H9 (cell line): Measurements from ENCODE around the gene USP3. TPM values are rescaled to one million over a fixed set of nuclear protein-coding genes. Genes with fewer than 3 reads are reported as not detected.

Experiments
- DNase-seq: peaks from one replicate; pipeline ENCODE4 v3.0.0-alpha.2; 2017
- H2AFZ ChIP-seq: one replicate; pipeline ENCODE4 v1.6.1; 2013; ENCODE audit warnings: mild to moderate bottlenecking, low read length, control low read depth, moderate library complexity
- H2AK5ac ChIP-seq: 2 replicates; pipeline ENCODE4 v1.6.1; 2013; ENCODE audit warnings: low read length, control low read depth, mixed read lengths; ENCODE audit not compliant: insufficient read length
- H2BK120ac ChIP-seq: one replicate; pipeline ENCODE4 v1.6.1; 2013; ENCODE audit warnings: low read depth, mild to moderate bottlenecking, low read length, control low read depth, inconsistent platforms; ENCODE audit not compliant: poor library complexity, severe bottlenecking
- H2BK12ac ChIP-seq: 2 replicates; pipeline ENCODE4 v1.6.1; 2013; ENCODE audit warnings: low read length, control low read depth, mixed read lengths, low read depth; ENCODE audit not compliant: insufficient read length
- H2BK15ac ChIP-seq: 2 replicates; pipeline ENCODE4 v1.6.1; 2013; ENCODE audit warnings: low read depth, low read length, control low read depth
- H2BK20ac ChIP-seq: one replicate; pipeline ENCODE4 v1.6.1; 2013; ENCODE audit warnings: low read depth, mild to moderate bottlenecking, low read length, control low read depth, inconsistent platforms; ENCODE audit not compliant: poor library complexity, severe bottlenecking
- H2BK5ac ChIP-seq: 2 replicates; pipeline ENCODE4 v1.6.1; 2013; ENCODE audit warnings: low read length, control low read depth, mixed read lengths; ENCODE audit not compliant: insufficient read length
- H3K14ac ChIP-seq: 2 replicates; pipeline ENCODE4 v1.6.1; 2013; ENCODE audit warnings: low read length, control low read depth; ENCODE audit not compliant: insufficient read depth
- H3K18ac ChIP-seq: 2 replicates; pipeline ENCODE4 v1.6.1; 2013; ENCODE audit warnings: low read depth, mild to moderate bottlenecking, mixed read lengths, low read length, control low read depth; ENCODE audit not compliant: insufficient read length
- H3K23ac ChIP-seq: 2 replicates; pipeline ENCODE4 v1.6.1; 2013; ENCODE audit warnings: low read length, control low read depth, mixed read lengths, low read depth; ENCODE audit not compliant: insufficient read length
- H3K23me2 ChIP-seq: 2 replicates; pipeline ENCODE4 v1.6.1; 2013; ENCODE audit warnings: low read depth, mild to moderate bottlenecking, mixed read lengths, low read length, control low read depth; ENCODE audit not compliant: insufficient read length, poor library complexity, severe bottlenecking
- H3K27ac ChIP-seq: 2 replicates; pipeline ENCODE4 v1.5.1; 2013; ENCODE audit warnings: low read length, control low read depth, mixed read lengths, low read depth; ENCODE audit not compliant: insufficient read length
- H3K27me3 ChIP-seq: 2 replicates; pipeline ENCODE4 v1.6.1; 2013; ENCODE audit warnings: low read length, control low read depth, inconsistent platforms; ENCODE audit not compliant: insufficient read depth
- H3K4ac ChIP-seq: 2 replicates; pipeline ENCODE4 v1.6.1; 2013; ENCODE audit warnings: low read depth, mild to moderate bottlenecking, control low read depth, inconsistent platforms, low read length, moderate library complexity
- H3K4me1 ChIP-seq: 2 replicates; pipeline ENCODE4 v1.6.1; 2013; ENCODE audit warnings: low read length, control low read depth, inconsistent platforms; ENCODE audit not compliant: insufficient read depth
- H3K4me2 ChIP-seq: 2 replicates; pipeline ENCODE4 v1.6.1; 2013; ENCODE audit warnings: low read length, control low read depth, mixed read lengths; ENCODE audit not compliant: insufficient read length, insufficient read depth
- H3K56ac ChIP-seq: 2 replicates; pipeline ENCODE4 v1.6.1; 2013; ENCODE audit warnings: low read depth, mild to moderate bottlenecking, mixed read lengths, low read length, control low read depth; ENCODE audit not compliant: insufficient read length
- H3K79me1 ChIP-seq: 2 replicates; pipeline ENCODE4 v1.6.1; 2013; ENCODE audit warnings: low read depth, mild to moderate bottlenecking, moderate library complexity, low read length, control low read depth, inconsistent platforms; ENCODE audit not compliant: insufficient read depth, poor library complexity, severe bottlenecking
- H3K79me2 ChIP-seq: 2 replicates; pipeline ENCODE4 v1.6.1; 2013; ENCODE audit warnings: low read length, control low read depth, inconsistent platforms; ENCODE audit not compliant: insufficient read depth
- H3K9ac ChIP-seq: 2 replicates; pipeline ENCODE4 v1.6.1; 2013; ENCODE audit warnings: low read length, control low read depth, mixed read lengths; ENCODE audit not compliant: insufficient read length; ENCODE audit errors: extremely low read depth
- H3K9me3 ChIP-seq: one replicate; pipeline ENCODE4 v1.6.1; 2013; ENCODE audit warnings: low read depth, low read length, inconsistent platforms; ENCODE audit not compliant: control insufficient read depth
- H3T11ph ChIP-seq: one replicate; pipeline ENCODE4 v1.6.1; 2013; ENCODE audit warnings: mild to moderate bottlenecking, low read length, control low read depth, inconsistent platforms
- H4K20me1 ChIP-seq: one replicate; pipeline ENCODE4 v1.6.1; 2013; ENCODE audit not compliant: control insufficient read depth, insufficient read length, insufficient read depth
- H4K5ac ChIP-seq: 2 replicates; pipeline ENCODE4 v1.6.1; 2013; ENCODE audit warnings: low read depth, mild to moderate bottlenecking, mixed read lengths, low read length, control low read depth; ENCODE audit not compliant: insufficient read length
- H4K8ac ChIP-seq: replicated peaks from 2 replicates; pipeline ENCODE4 v1.6.1; 2013; ENCODE audit warnings: low read length, control low read depth, mixed read lengths, low read depth; ENCODE audit not compliant: insufficient read length
- H4K91ac ChIP-seq: 2 replicates; pipeline ENCODE4 v1.6.1; 2013; ENCODE audit warnings: low read depth, mild to moderate bottlenecking, moderate library complexity, mixed read lengths, low read length, control low read depth; ENCODE audit not compliant: insufficient read length
- H3K27ac Mint-ChIP-seq, 3 experiments: 2 replicates in 2 of 3; 3 replicates in 1 of 3; pipeline ENCODE4 v1.8.0; 2020 to 2021; ENCODE audit warnings: mixed read lengths in 3 of 3, mild to moderate bottlenecking in 1 of 3, moderate library complexity in 1 of 3
- H3K27me3 Mint-ChIP-seq: 2 replicates; pipeline ENCODE4 v1.8.0; 2021; ENCODE audit warnings: low read depth, mild to moderate bottlenecking, moderate library complexity, mixed read lengths
- H3K36me3 Mint-ChIP-seq, 3 experiments: 2 replicates in 2 of 3; 3 replicates in 1 of 3; pipeline ENCODE4 v1.8.0; 2020 to 2021; ENCODE audit warnings: low read depth in 3 of 3, mixed read lengths in 3 of 3; ENCODE audit not compliant: insufficient read depth in 1 of 3
- H3K4me1 Mint-ChIP-seq, 2 experiments: 2 replicates each; pipeline ENCODE4 v1.8.0; 2020; ENCODE audit warnings: mixed read lengths in 2 of 2
- H3K4me3 Mint-ChIP-seq, 2 experiments: 2 replicates in 1 of 2; 3 replicates in 1 of 2; pipeline ENCODE4 v1.8.0; 2020 to 2021; ENCODE audit warnings: mild to moderate bottlenecking in 2 of 2, mixed read lengths in 2 of 2, moderate library complexity in 1 of 2
- H3K9me3 Mint-ChIP-seq, 2 experiments: 2 replicates in 1 of 2; 3 replicates in 1 of 2; pipeline ENCODE4 v1.8.0; 2020; ENCODE audit warnings: mild to moderate bottlenecking in 2 of 2, mixed read lengths in 2 of 2, moderate library complexity in 1 of 2
- WGBS: extraction: QIAGEN DNeasy Blood & Tissue Kit; methylation state at CpG from one replicate; pipeline ENCODE4 v1.1.7; 2013; ENCODE audit warnings: missing lambda C conversion rate, low lambda C conversion rate, mixed read lengths; ENCODE audit not compliant: insufficient read length; ENCODE audit errors: extremely low coverage; 5-methylcytosine and 5-hydroxymethylcytosine counted together
- total RNA-seq: library from RNA; stranded (reverse); gene quantifications from 2 replicates; pipeline ENCODE4 v1.2.1, GENCODE V29; 2021
- TF ChIP-seq, protein P1 (sequence below): fragments of 200-600 bp; sonication (generic); conservative IDR thresholded peaks from 3 replicates; pipeline ENCODE4 v1.8.0; 2021; ENCODE audit warnings: antibody characterized with exemption, mild to moderate bottlenecking

Gene USP3
- total RNA-seq, 1 experiment from 2014 or later: 14.2 TPM

DNA sequence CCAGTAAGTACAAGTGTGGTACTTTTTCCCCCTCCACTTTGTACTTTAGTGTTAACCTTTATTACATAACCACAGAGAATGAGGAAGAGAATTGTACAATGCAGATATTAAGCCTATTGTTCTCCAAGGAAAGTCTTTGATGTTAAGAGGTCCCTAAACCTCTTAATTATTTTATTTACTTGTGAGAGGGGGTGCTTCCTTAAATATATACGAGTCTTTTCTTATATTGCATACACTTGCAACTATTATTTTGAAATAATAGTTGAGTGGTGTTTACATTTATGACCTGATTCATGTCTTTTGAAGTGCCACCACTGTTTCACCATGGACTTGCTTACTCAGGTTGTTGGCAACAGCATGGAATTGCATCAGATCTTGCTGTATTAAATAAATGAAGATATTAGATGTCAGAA, 10.1 kb downstream of the USP3 start:
- DNase-seq: no peak
- TF ChIP-seq, protein P1, sequence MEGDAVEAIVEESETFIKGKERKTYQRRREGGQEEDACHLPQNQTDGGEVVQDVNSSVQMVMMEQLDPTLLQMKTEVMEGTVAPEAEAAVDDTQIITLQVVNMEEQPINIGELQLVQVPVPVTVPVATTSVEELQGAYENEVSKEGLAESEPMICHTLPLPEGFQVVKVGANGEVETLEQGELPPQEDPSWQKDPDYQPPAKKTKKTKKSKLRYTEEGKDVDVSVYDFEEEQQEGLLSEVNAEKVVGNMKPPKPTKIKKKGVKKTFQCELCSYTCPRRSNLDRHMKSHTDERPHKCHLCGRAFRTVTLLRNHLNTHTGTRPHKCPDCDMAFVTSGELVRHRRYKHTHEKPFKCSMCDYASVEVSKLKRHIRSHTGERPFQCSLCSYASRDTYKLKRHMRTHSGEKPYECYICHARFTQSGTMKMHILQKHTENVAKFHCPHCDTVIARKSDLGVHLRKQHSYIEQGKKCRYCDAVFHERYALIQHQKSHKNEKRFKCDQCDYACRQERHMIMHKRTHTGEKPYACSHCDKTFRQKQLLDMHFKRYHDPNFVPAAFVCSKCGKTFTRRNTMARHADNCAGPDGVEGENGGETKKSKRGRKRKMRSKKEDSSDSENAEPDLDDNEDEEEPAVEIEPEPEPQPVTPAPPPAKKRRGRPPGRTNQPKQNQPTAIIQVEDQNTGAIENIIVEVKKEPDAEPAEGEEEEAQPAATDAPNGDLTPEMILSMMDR: no peak
- H4K91ac ChIP-seq: no peak overlapping the region
- H3K4me1 ChIP-seq: peaks cover 4% of the 10 kb centered on the region; the same call in 1 of the 2 replicates
- no peak overlapping the region for H2BK20ac ChIP-seq
- H2BK12ac ChIP-seq: no peak overlapping the region
- no peak overlapping the region for H3T11ph ChIP-seq
- H4K20me1 ChIP-seq: no peaks in the 10 kb centered on the region
- no peak overlapping the region for H3K27ac ChIP-seq
- no peaks in the 10 kb centered on the region for H3K23me2 ChIP-seq
- no peaks in the 10 kb centered on the region for H3K79me1 ChIP-seq
- H3K27me3 Mint-ChIP-seq: peaks cover 14% of the 10 kb centered on the region
- peak overlapping the region in 1 of 3 experiments; percentile 74; a peak in 2 of 7 replicates for H3K27ac Mint-ChIP-seq
- H2AFZ ChIP-seq: no peak overlapping the region
- H3K4me1 Mint-ChIP-seq: peaks cover 37 to 74% of the 10 kb centered on the region in 2 experiments
- H2BK15ac ChIP-seq: no peak overlapping the region
- no peak overlapping the region for H3K18ac ChIP-seq
- H4K5ac ChIP-seq: no peak overlapping the region
- no peak overlapping the region for H3K56ac ChIP-seq
- no peaks in the 10 kb centered on the region for H3K9me3 Mint-ChIP-seq
- H2BK5ac ChIP-seq: no peak overlapping the region
- H3K23ac ChIP-seq: no peak overlapping the region
- no peak overlapping the region for H3K9ac ChIP-seq
- no CpG with 5 or more reads among the region's 1 CpG for WGBS
- H3K36me3 Mint-ChIP-seq: no peaks in the 10 kb centered on the region
- 0 out of 5 replicates have a peak overlapping the region, but pooled peaks of 1 of the 2 experiments have one; percentile 32 for H3K4me3 Mint-ChIP-seq
- no peaks in the 10 kb centered on the region for H3K9me3 ChIP-seq
- H3K79me2 ChIP-seq: no peaks in the 10 kb centered on the region
- no peaks in the 10 kb centered on the region for H3K27me3 ChIP-seq
- no peak overlapping the region for H3K14ac ChIP-seq
- H2AK5ac ChIP-seq: no peak overlapping the region
- no peak overlapping the region for H3K4ac ChIP-seq
- no peak overlapping the region for H3K4me2 ChIP-seq
- no peak overlapping the region for H4K8ac ChIP-seq
- H2BK120ac ChIP-seq: no peak overlapping the region
